Effector CD8-positive, alpha-beta T cell (primary cell): ENCODE results near the gene LLGL1.
A peak's percentile ranks its signal among the peaks of the same experiment; 100 is the strongest.

Experiments used
- DNase-seq: peaks from one replicate; lab custom pipeline; 2025; lab: John Stamatoyannopoulos, UW
- total RNA-seq, 4 experiments: gene quantifications; one replicate each; lab custom pipeline; 2026; lab: John Stamatoyannopoulos, UW

The LLGL1 gene
- total RNA-seq, result 47.1 to 80.3 (median 63.5) reads per million in 4 experiments

- DNase-seq, result peak; percentile 93
These were observed at the start of gene LLGL1 for GRCh38 chr17:18225121-18225641. LLGL1 (plus strand) TSS chr17:18225635; CDS start chr17:18225683, 48 bp downstream.

- DNase-seq, result no peak
These were observed 49.3 kb upstream of the LLGL1 start for GRCh38 chr17:18176176-18176575.

- DNase-seq, result no peak
These were observed 48.3 kb upstream of the LLGL1 start for GRCh38 chr17:18177133-18177532.

- DNase-seq, result no peak
These were observed 47.7 kb upstream of the LLGL1 start for GRCh38 chr17:18177722-18178121.

- no peak for DNase-seq
These were observed 46.2 kb upstream of the LLGL1 start for GRCh38 chr17:18179196-18179595.

GRCh38 chr17:18179804-18180203 is 45.6 kb upstream of the LLGL1 start:
- no peak for DNase-seq

- no peak for DNase-seq
These were observed 44.1 kb upstream of the LLGL1 start for GRCh38 chr17:18181358-18181757.

- DNase-seq, result no peak
These were observed 43.1 kb upstream of the LLGL1 start for GRCh38 chr17:18182110-18182977.

- DNase-seq, result peak; percentile 71
These were observed 42.5 kb upstream of the LLGL1 start for GRCh38 chr17:18182978-18183333.

- DNase-seq, result peak; percentile 97
These were observed 41.9 kb upstream of the LLGL1 start, which contains the start of gene ALKBH5 for GRCh38 chr17:18183334-18184142. ALKBH5 (plus strand) TSS chr17:18183828; CDS start chr17:18184244, 416 bp downstream.

- peak; percentile 63 for DNase-seq
These were observed 41.0 kb upstream of the LLGL1 start for GRCh38 chr17:18184143-18185031.

GRCh38 chr17:18185391-18185790 is 40.0 kb upstream of the LLGL1 start:
- no peak for DNase-seq

- no peak for DNase-seq
These were observed 39.4 kb upstream of the LLGL1 start for GRCh38 chr17:18185832-18186626.

GRCh38 chr17:18186627-18186982 is 38.8 kb upstream of the LLGL1 start:
- no peak for DNase-seq

GRCh38 chr17:18187226-18187625 is 38.2 kb upstream of the LLGL1 start:
- DNase-seq, result no peak

- no peak for DNase-seq
These were observed 37.3 kb upstream of the LLGL1 start for GRCh38 chr17:18187821-18188761.

- DNase-seq, result no peak
These were observed 34.7 kb upstream of the LLGL1 start for GRCh38 chr17:18190628-18191235.

GRCh38 chr17:18191236-18191667 is 34.2 kb upstream of the LLGL1 start:
- no peak for DNase-seq

GRCh38 chr17:18191967-18192366 is 33.5 kb upstream of the LLGL1 start:
- no peak for DNase-seq
